GM12892 (cell line): ENCODE data around the gene OR4D2.

Experiments
- POLR2A ChIP-seq: IDR thresholded peaks from 2 replicates; pipeline ENCODE4 v1.6.1; 2011; ENCODE audit warnings: low read depth, low read length, control low read depth
- TAF1 ChIP-seq: IDR thresholded peaks from 2 replicates; pipeline ENCODE4 v1.6.1; 2011; ENCODE audit warnings: low read depth, mild to moderate bottlenecking, control low read depth, low read length, borderline replicate concordance

GRCh38 chr17:58120195-58120822, 46.5 kb upstream of the OR4D2 start:
- TF ChIP-seq TAF1, result no peak
- no peak for TF ChIP-seq POLR2A
